ENCODE results near the gene PSAT1. TPM values are rescaled to one million over a fixed set of nuclear protein-coding genes. Genes with fewer than 3 reads are reported as not detected.
A peak's percentile ranks its signal among the peaks of the same experiment; 100 is the strongest.

PSAT1 gene
- total and polyA plus RNA-seq, 2 of the 8 experiments (the other 6 are each of a cell fraction or from before 2014, with no cell fraction given) = 204 to 341 TPM

DNA sequence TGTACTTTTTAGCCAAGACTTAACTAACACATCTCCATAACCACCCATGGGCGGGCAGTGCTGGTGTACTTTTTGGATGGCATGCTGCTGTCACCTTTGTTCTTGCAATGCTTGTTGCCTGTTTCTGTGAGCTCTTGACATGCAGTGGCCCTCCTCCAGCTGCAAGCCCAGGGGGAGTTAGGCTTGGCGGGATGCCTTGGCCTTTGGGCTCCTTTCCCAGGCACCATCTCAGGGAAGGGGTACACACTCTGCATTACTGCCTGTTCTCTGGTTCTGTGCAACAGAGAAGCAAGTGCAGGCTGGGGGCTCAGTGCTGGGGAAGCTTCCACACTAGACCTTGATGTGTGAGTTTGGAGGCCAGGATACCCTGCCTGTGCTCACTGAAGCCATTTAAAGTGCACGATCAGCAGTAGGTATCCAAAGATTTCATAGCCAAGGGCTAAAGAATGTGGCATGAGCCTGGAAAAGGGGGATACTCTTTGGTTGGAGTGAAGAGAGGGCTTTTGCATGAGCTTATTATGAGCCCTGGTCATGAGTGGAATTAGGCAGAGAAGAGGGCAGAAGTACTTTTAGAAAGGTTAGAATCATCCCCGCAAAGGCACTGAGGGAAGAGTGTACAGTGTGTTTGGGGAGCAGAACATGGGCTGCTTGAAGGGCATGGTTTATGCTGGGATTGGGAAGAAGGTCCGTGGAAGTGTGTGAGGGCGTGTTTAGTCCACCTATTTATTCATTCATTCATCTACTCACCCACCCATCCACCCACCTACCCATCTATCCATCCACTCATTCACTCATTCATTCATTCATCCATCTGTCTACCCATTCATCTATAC, 22.5 kb downstream of the PSAT1 start:
- Histone ChIP-seq H2BK5ac (ENCODE audit: low read depth, low read length) (no peak overlapping the region), H3K79me1 (ENCODE audit: low read depth, low read length) (peaks cover 12% of the 10 kb centered on the region), H2BK15ac (ENCODE audit: low read length) (no peak overlapping the region), H3K9ac (replicated peaks in 1 of 4; ENCODE audit: extremely low read depth in 1 of 4, low read depth in 3 of 4, low read length in 3 of 4) (no peak overlapping the region), H3K18ac (ENCODE audit: extremely low read depth, low read length) (no peak overlapping the region), H3K23ac (ENCODE audit: insufficient read length) (no peak overlapping the region), H3K4ac (replicated peaks; ENCODE audit: insufficient read length, low read depth, low read length) (no peak overlapping the region), H3K36me3 (ENCODE audit: control insufficient read depth in 2 of 4, insufficient read depth in 4 of 4, low read length in 3 of 4) (peaks cover 19 to 100% (median 80%) of the 10 kb centered on the region in 4 experiments), H3K4me1 (replicated peaks in 1 of 4; ENCODE audit: control insufficient read depth in 3 of 4, insufficient read depth in 4 of 4, low read length in 3 of 4) (peaks cover 0 to 2% (median 0%) of the 10 kb centered on the region in 4 experiments; a peak in 2 of 7 replicates), H3K56ac (replicated peaks; ENCODE audit: insufficient read length, low read depth, low read length) (no peak overlapping the region), H3K23me2 (ENCODE audit: low read depth, low read length) (peaks cover 8% of the 10 kb centered on the region; the same call in 1 of the 2 replicates), H2BK12ac (ENCODE audit: low read depth, low read length) (no peak overlapping the region), H4K91ac (replicated peaks; ENCODE audit: insufficient read length, low read length) (no peak overlapping the region), H4K8ac (ENCODE audit: extremely low read depth, insufficient read depth, low read length) (no peak overlapping the region), H4K20me1 (replicated peaks in 1 of 2; ENCODE audit: control insufficient read depth in 1 of 2, insufficient read depth in 2 of 2, low read length in 2 of 2) (peaks cover 16 to 20% of the 10 kb centered on the region in 2 experiments), H3K14ac (ENCODE audit: insufficient read length) (no peak overlapping the region), H3K4me2 (ENCODE audit: insufficient read depth in 1 of 2, low read depth in 2 of 2, low read length in 2 of 2) (no peak overlapping the region), H3K27ac (ENCODE audit: low read depth, low read length) (no peak overlapping the region), H3K9me3 (ENCODE audit: insufficient read depth in 2 of 2, low read depth in 1 of 2, low read length in 1 of 2) (no peaks in the 10 kb centered on the region), H2BK20ac (ENCODE audit: low read length) (no peak overlapping the region), H4K5ac (ENCODE audit: insufficient read length, low read depth, low read length) (no peak overlapping the region), H2AK5ac (ENCODE audit: low read depth, low read length) (no peak overlapping the region), H3K27me3 (replicated peaks in 1 of 4; ENCODE audit: control insufficient read depth in 3 of 4, extremely low read depth in 1 of 4, insufficient read depth in 3 of 4, low read length in 3 of 4) (no peaks in the 10 kb centered on the region), H2BK120ac (replicated peaks; ENCODE audit: low read depth, low read length) (no peak overlapping the region), H2AFZ (ENCODE audit: low read length) (no peak overlapping the region), H3K79me2 (ENCODE audit: control insufficient read depth in 1 of 2, insufficient read depth in 2 of 2, low read length in 2 of 2) (peaks cover 0 to 51% of the 10 kb centered on the region in 2 experiments; a peak in 2 of 4 replicates), H3K4me3 (ENCODE audit: extremely low read depth in 1 of 4, insufficient read depth in 2 of 4, low read depth in 3 of 4, low read length in 4 of 4) (no peak overlapping the region)
- ChIA-PET CTCF (ENCODE audit: partially characterized antibody) (no interaction called here), POLR2A (ENCODE audit: partially characterized antibody) (interaction anchor here (0.6 to 1.4 kb wide), 10 partner anchors 9 to 489 kb away, joined by 3 to 16 read pairs (median 4); partner anchors contain the start of gene PSAT1)
- DNase-seq (ENCODE audit: low read depth in 1 of 2, low spot score in 2 of 2) (peak in 1 of 2 experiments; percentile 39), FAIRE-seq (no peak)
- WGBS, 2 experiments (ENCODE audit: extremely low coverage in 1 of 2, insufficient coverage in 1 of 2, insufficient read length in 1 of 2, insufficient replicate concordance in 2 of 2, low coverage in 1 of 2, low lambda C conversion rate in 2 of 2, missing lambda C conversion rate in 1 of 2) = 93% methylated on average over 6 of the region's 6 CpGs; no CpG with 5 or more reads in 1 of the 2 experiments
- TF ChIP-seq MAFK (IDR thresholded peaks at IDR 0.05; ENCODE audit: low read depth, low read length) (no peak), POLR2A (IDR thresholded peaks at IDR 0.05; ENCODE audit: control extremely low read depth in 1 of 2, low read depth in 2 of 2, low read length in 2 of 2) (peak in 1 of 2 experiments; percentile 74; a peak in 1 of 3 replicates), POLR2AphosphoS5 (IDR thresholded peaks at IDR 0.05; ENCODE audit: low read depth, low read length) (peak; percentile 88)

All from H1 (cell line).